Stimulated activated memory B cell treated with anti-CD40 and anti-IgM and Interleukin-4, amounts not matched to agents 10 μg/mL and 1 μg/mL and 100 μg/mL, for 72 hours (primary cell): Measurements from ENCODE around the gene STPG1.
A peak's percentile ranks its signal among the peaks of the same experiment; 100 is the strongest.

Source experiments
- ATAC-seq: fragments of 150-1000 bp; cut with Tn5 transposase; 2 replicates; pipeline ENCODE4 v1.10.0; 2021
- H3K27ac Mint-ChIP-seq: one replicate; pipeline ENCODE4 v1.8.0; 2022; ENCODE audit warnings: mild to moderate bottlenecking, mixed read lengths
- H3K27me3 Mint-ChIP-seq: one replicate; pipeline ENCODE4 v1.8.0; 2022; ENCODE audit warnings: mixed read lengths
- H3K36me3 Mint-ChIP-seq: one replicate; pipeline ENCODE4 v1.8.0; 2022; ENCODE audit warnings: mixed read lengths
- H3K4me1 Mint-ChIP-seq: one replicate; pipeline ENCODE4 v1.8.0; 2022; ENCODE audit warnings: mixed read lengths
- H3K4me3 Mint-ChIP-seq: one replicate; pipeline ENCODE4 v1.8.0; 2022; ENCODE audit warnings: mild to moderate bottlenecking, moderate library complexity, mixed read lengths
- H3K9me3 Mint-ChIP-seq: one replicate; pipeline ENCODE4 v1.8.0; 2022; ENCODE audit warnings: mixed read lengths

The STPG1 gene

GRCh38 chr1:24441480-24441879 is 27.9 kb upstream of the STPG1 start:
- peaks cover 48% of the 10 kb centered on the region for H3K36me3 Mint-ChIP-seq
- H3K27me3 Mint-ChIP-seq = no peaks in the 10 kb centered on the region
- no peak overlapping the region for H3K4me3 Mint-ChIP-seq
- no peaks in the 10 kb centered on the region for H3K9me3 Mint-ChIP-seq
- ATAC-seq = no peak
- H3K4me1 Mint-ChIP-seq = peaks cover 4% of the 10 kb centered on the region
- no peak overlapping the region for H3K27ac Mint-ChIP-seq

- no peak overlapping the region for H3K27ac Mint-ChIP-seq
- ATAC-seq = no peak
- H3K9me3 Mint-ChIP-seq = no peaks in the 10 kb centered on the region
- H3K36me3 Mint-ChIP-seq = peaks cover 41% of the 10 kb centered on the region
- no peaks in the 10 kb centered on the region for H3K27me3 Mint-ChIP-seq
- no peak overlapping the region for H3K4me3 Mint-ChIP-seq
- H3K4me1 Mint-ChIP-seq = peaks cover 8% of the 10 kb centered on the region
Measured at GRCh38 chr1:24440436-24440835, 26.9 kb upstream of the STPG1 start.

GRCh38 chr1:24438423-24438901 is 24.9 kb upstream of the STPG1 start:
- Mint-ChIP-seq H3K4me3 (no peak overlapping the region), H3K27ac (no peak overlapping the region), H3K9me3 (no peaks in the 10 kb centered on the region), H3K27me3 (no peaks in the 10 kb centered on the region), H3K36me3 (peaks cover 43% of the 10 kb centered on the region), H3K4me1 (peaks cover 11% of the 10 kb centered on the region)
- ATAC-seq = no peak

GRCh38 chr1:24437631-24438396 is 24.2 kb upstream of the STPG1 start:
- ATAC-seq = no peak
- no peak overlapping the region for H3K27ac Mint-ChIP-seq
- H3K36me3 Mint-ChIP-seq = peaks cover 47% of the 10 kb centered on the region

GRCh38 chr1:24435782-24436365 is 22.3 kb upstream of the STPG1 start:
- ATAC-seq = no peak
- no peaks in the 10 kb centered on the region for H3K27me3 Mint-ChIP-seq
- no peak overlapping the region for H3K27ac Mint-ChIP-seq
- H3K4me1 Mint-ChIP-seq = peaks cover 11% of the 10 kb centered on the region
- no peak overlapping the region for H3K4me3 Mint-ChIP-seq
- peaks cover 35% of the 10 kb centered on the region for H3K36me3 Mint-ChIP-seq
- no peaks in the 10 kb centered on the region for H3K9me3 Mint-ChIP-seq

More at GRCh38 chr1:24437631-24438396, 24.2 kb upstream of the STPG1 start:
- no peaks in the 10 kb centered on the region for H3K9me3 Mint-ChIP-seq
- no peak overlapping the region for H3K4me3 Mint-ChIP-seq
- peaks cover 11% of the 10 kb centered on the region for H3K4me1 Mint-ChIP-seq
- no peaks in the 10 kb centered on the region for H3K27me3 Mint-ChIP-seq

- ATAC-seq = no peak
- Mint-ChIP-seq H3K4me3 (no peak overlapping the region), H3K27ac (no peak overlapping the region), H3K36me3 (peaks cover 41% of the 10 kb centered on the region), H3K9me3 (no peaks in the 10 kb centered on the region), H3K4me1 (peaks cover 19% of the 10 kb centered on the region), H3K27me3 (no peaks in the 10 kb centered on the region)
Measured at GRCh38 chr1:24427545-24427862, 13.9 kb upstream of the STPG1 start.

- Mint-ChIP-seq H3K27me3 (no peaks in the 10 kb centered on the region), H3K36me3 (peaks cover 47% of the 10 kb centered on the region)
Measured at GRCh38 chr1:24426744-24427544, 13.4 kb upstream of the STPG1 start.

GRCh38 chr1:24425922-24426321 is 12.3 kb upstream of the STPG1 start:
- Mint-ChIP-seq H3K4me1 (peaks cover 19% of the 10 kb centered on the region), H3K36me3 (peaks cover 57% of the 10 kb centered on the region)

More at GRCh38 chr1:24426744-24427544, 13.4 kb upstream of the STPG1 start:
- Mint-ChIP-seq H3K4me1 (peaks cover 19% of the 10 kb centered on the region), H3K9me3 (no peaks in the 10 kb centered on the region), H3K27ac (no peak overlapping the region), H3K4me3 (no peak overlapping the region)
- no peak for ATAC-seq

GRCh38 chr1:24425441-24425840 is 11.9 kb upstream of the STPG1 start:
- Mint-ChIP-seq H3K4me3 (no peak overlapping the region), H3K4me1 (peaks cover 19% of the 10 kb centered on the region), H3K36me3 (peaks cover 62% of the 10 kb centered on the region), H3K9me3 (no peaks in the 10 kb centered on the region), H3K27ac (no peak overlapping the region), H3K27me3 (no peaks in the 10 kb centered on the region)
- ATAC-seq = no peak

More at GRCh38 chr1:24425922-24426321, 12.3 kb upstream of the STPG1 start:
- Mint-ChIP-seq H3K4me3 (no peak overlapping the region), H3K9me3 (no peaks in the 10 kb centered on the region), H3K27ac (no peak overlapping the region), H3K27me3 (no peaks in the 10 kb centered on the region)
- no peak for ATAC-seq

GRCh38 chr1:24424990-24425389 is 11.4 kb upstream of the STPG1 start:
- no peak overlapping the region for H3K27ac Mint-ChIP-seq
- no peaks in the 10 kb centered on the region for H3K27me3 Mint-ChIP-seq
- peaks cover 66% of the 10 kb centered on the region for H3K36me3 Mint-ChIP-seq
- peaks cover 21% of the 10 kb centered on the region for H3K4me1 Mint-ChIP-seq
- H3K4me3 Mint-ChIP-seq = no peak overlapping the region
- no peak for ATAC-seq
- no peaks in the 10 kb centered on the region for H3K9me3 Mint-ChIP-seq

GRCh38 chr1:24424207-24424606 is 10.6 kb upstream of the STPG1 start:
- Mint-ChIP-seq H3K27ac (no peak overlapping the region), H3K9me3 (no peaks in the 10 kb centered on the region), H3K27me3 (no peaks in the 10 kb centered on the region), H3K4me1 (peaks cover 28% of the 10 kb centered on the region), H3K36me3 (peaks cover 74% of the 10 kb centered on the region), H3K4me3 (no peak overlapping the region)
- no peak for ATAC-seq

GRCh38 chr1:24421502-24421901 is 7.9 kb upstream of the STPG1 start:
- no peaks in the 10 kb centered on the region for H3K27me3 Mint-ChIP-seq
- peaks cover 75% of the 10 kb centered on the region for H3K36me3 Mint-ChIP-seq
- H3K9me3 Mint-ChIP-seq = no peaks in the 10 kb centered on the region
- H3K4me3 Mint-ChIP-seq = no peak overlapping the region
- H3K4me1 Mint-ChIP-seq = peaks cover 52% of the 10 kb centered on the region
- H3K27ac Mint-ChIP-seq = no peak overlapping the region
- no peak for ATAC-seq

- Mint-ChIP-seq H3K9me3 (no peaks in the 10 kb centered on the region), H3K4me1 (peaks cover 61% of the 10 kb centered on the region), H3K27me3 (no peaks in the 10 kb centered on the region), H3K36me3 (peaks cover 66% of the 10 kb centered on the region), H3K4me3 (no peak overlapping the region), H3K27ac (no peak overlapping the region)
- no peak for ATAC-seq
Measured at GRCh38 chr1:24420547-24420946, 7.0 kb upstream of the STPG1 start.

GRCh38 chr1:24418898-24419628 is 5.5 kb upstream of the STPG1 start:
- Mint-ChIP-seq H3K4me1 (peaks cover 64% of the 10 kb centered on the region), H3K36me3 (peaks cover 55% of the 10 kb centered on the region), H3K27ac (no peak overlapping the region)

GRCh38 chr1:24417681-24418080 is 4.1 kb upstream of the STPG1 start:
- Mint-ChIP-seq H3K9me3 (no peaks in the 10 kb centered on the region), H3K36me3 (peaks cover 42% of the 10 kb centered on the region), H3K27me3 (no peaks in the 10 kb centered on the region), H3K4me1 (peaks cover 62% of the 10 kb centered on the region), H3K27ac (peak overlapping the region; percentile 76), H3K4me3 (no peak overlapping the region)
- ATAC-seq = no peak

More at GRCh38 chr1:24418898-24419628, 5.5 kb upstream of the STPG1 start:
- ATAC-seq = no peak
- Mint-ChIP-seq H3K27me3 (no peaks in the 10 kb centered on the region), H3K9me3 (no peaks in the 10 kb centered on the region), H3K4me3 (no peak overlapping the region)
